GM12891 (cell line): ENCODE results near the gene MPZL2.
A peak's percentile ranks its signal among the peaks of the same experiment; 100 is the strongest.

Source experiments
- DNase-seq: peaks from one replicate; pipeline ENCODE4 v3.0.0; 2011; ENCODE audit warnings: low spot score; ENCODE audit not compliant: insufficient read length
- FAIRE-seq: peaks from 2 replicates; lab custom pipeline; 2011; peaks lifted over from hg19 to GRCh38; lab: Jason Lieb, UNC
- PAX5 ChIP-seq: IDR thresholded peaks from 2 replicates; pipeline ENCODE4 v1.6.1; 2011; ENCODE audit warnings: low read length, moderate library complexity, mild to moderate bottlenecking; ENCODE audit not compliant: insufficient read depth, severe bottlenecking
- POLR2A ChIP-seq: IDR thresholded peaks from 2 replicates; pipeline ENCODE4 v1.6.1; 2011; ENCODE audit warnings: low read depth, low read length, control low read depth
- POLR2AphosphoS5 ChIP-seq: IDR thresholded peaks from 2 replicates; pipeline ENCODE4 v1.6.1; 2011; ENCODE audit warnings: low read depth, low read length, control low read depth
- POU2F2 ChIP-seq: IDR thresholded peaks from 2 replicates; pipeline ENCODE4 v1.6.1; 2011; ENCODE audit warnings: low read depth, mild to moderate bottlenecking, control low read depth, low read length, moderate library complexity
- SPI1 ChIP-seq: IDR thresholded peaks from 2 replicates; pipeline ENCODE4 v1.6.1; 2011; ENCODE audit warnings: low read depth, low read length, control low read depth
- TAF1 ChIP-seq: IDR thresholded peaks from 2 replicates; pipeline ENCODE4 v1.6.1; 2011; ENCODE audit warnings: low read depth, low read length, control low read depth

MPZL2 gene

DNA sequence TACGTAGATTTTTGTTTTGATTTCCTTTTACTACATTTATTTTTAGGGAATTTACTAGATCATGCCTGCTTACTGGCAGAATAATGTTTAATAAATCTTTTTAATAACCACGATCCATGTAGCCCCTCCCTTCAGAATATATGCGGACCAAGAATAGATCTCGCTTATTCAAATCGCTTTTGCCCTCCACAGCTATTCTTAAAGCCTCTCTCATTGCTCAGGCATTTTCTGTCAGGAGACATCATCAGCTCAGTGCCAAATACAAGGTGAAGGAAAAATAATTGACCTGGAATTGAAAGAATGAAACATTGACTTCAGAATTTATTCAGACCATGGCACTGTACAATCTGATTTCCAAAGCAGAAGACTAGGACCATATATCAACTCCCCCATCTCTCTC, 29.3 kb downstream of the MPZL2 start:
- no peak for FAIRE-seq
- TF ChIP-seq TAF1: no peak
- no peak for TF ChIP-seq PAX5
- TF ChIP-seq SPI1: no peak
- no peak for TF ChIP-seq POLR2A
- TF ChIP-seq POLR2AphosphoS5: no peak
- TF ChIP-seq POU2F2: no peak
- DNase-seq: no peak

DNA sequence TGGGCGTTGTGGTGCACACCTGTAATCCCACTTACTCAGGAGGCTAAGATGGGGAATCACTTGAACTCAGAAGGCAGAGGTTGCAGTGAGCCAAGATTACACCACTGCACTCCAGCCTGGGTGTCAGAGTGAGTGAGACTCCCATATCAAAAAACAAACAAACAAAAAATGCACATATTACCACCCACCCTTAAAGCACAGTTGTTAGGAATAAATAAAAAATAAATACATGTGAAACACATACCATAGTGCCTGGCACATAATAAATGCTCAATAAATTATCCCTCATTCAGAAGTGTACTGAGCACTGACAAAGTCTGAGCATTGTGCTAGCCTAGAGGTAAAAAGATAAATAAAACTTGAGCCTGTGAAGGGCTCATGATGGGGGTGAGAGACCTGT, 30.2 kb downstream of the MPZL2 start:
- TF ChIP-seq TAF1 (no peak), PAX5 (no peak), POU2F2 (no peak), POLR2AphosphoS5 (no peak), SPI1 (no peak), POLR2A (no peak)
- FAIRE-seq: no peak
- DNase-seq: no peak

DNA sequence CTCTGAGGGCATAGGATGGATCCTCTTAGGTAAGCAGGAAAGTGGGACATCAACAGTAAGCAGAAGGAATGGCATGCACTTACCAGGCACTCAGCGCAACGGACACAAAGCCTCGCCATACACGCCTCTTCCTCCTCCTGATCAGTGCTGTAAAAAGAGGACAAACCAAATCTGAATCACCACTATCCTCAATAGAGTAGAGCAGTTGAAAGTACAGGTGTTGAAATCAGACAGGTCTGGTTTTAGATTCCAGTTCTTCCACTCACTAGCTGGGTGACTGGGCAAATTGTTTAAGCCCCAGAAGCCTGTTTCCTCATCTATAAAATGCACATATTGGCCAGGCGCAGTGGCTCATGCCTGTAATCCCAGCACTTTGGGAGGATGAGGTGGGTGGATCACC, 30.7 kb downstream of the MPZL2 start:
- no peak for TF ChIP-seq POU2F2
- TF ChIP-seq SPI1: no peak
- TF ChIP-seq POLR2A: no peak
- TF ChIP-seq TAF1: no peak
- no peak for TF ChIP-seq POLR2AphosphoS5
- TF ChIP-seq PAX5: no peak
- DNase-seq: no peak
- no peak for FAIRE-seq

DNA sequence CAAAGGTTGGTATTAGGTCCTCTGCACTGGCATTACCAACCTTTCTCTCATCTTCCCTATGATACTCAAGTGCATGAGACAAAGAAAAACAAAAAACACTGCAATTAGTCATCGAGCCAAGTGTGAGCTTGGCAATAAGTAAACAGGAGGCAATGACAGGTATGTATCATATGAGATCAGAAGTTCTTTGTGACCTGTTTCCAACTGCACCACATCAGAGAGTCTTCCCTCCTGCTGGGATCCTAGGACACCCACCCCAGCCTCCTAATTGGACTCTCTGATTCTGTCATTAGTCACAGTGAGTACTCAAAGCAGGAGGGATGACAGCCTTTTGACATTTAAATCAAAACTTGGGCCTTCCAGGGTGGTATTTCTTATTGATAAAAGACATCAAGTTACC, 31.4 kb downstream of the MPZL2 start:
- FAIRE-seq (no peak), DNase-seq (no peak)
- TF ChIP-seq TAF1: no peak
- TF ChIP-seq POLR2AphosphoS5: no peak
- TF ChIP-seq POLR2A: no peak
- no peak for TF ChIP-seq PAX5
- TF ChIP-seq SPI1: no peak
- TF ChIP-seq POU2F2: no peak

DNA sequence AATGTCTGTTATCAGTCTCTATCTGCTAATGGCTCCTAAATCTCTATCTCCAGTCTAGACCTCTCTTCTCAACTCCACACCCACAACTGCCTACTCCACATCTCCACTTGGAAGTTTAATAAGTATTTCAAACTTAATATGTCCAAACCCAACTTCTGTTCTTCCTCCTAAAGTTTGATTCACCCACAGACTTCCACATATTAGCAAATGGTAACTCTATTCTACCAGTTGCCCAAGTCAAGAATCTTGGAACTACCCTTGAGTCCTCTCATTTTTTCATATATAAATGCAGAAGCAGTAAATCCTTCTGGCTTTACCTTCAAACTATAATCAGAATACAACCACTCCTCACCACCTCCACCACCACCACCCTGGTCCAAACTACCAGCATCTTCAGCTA, 32.6 kb downstream of the MPZL2 start:
- DNase-seq (no peak), FAIRE-seq (no peak)
- TF ChIP-seq PAX5 (no peak), POU2F2 (no peak), SPI1 (no peak), POLR2A (no peak), TAF1 (no peak), POLR2AphosphoS5 (no peak)

DNA sequence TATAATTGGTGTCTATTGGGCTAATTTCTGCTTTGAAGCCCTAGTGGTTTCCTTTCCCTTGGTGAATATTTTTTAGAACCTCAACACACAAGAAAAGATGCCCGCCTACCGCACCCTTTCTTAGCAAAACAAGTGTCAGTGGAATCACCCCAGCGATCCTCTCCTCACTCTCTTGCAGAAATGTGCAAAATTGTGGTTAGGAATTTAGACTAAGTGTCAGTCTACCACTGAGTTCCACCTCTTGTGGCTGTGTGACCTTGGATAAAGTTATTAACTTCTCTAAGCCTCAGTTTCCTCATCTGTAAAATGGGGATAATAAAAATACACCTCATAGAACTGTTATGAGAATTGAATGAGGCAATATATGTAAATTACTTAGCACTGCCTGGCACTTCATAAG, 34.0 kb downstream of the MPZL2 start:
- DNase-seq (no peak), FAIRE-seq (no peak)
- no peak for TF ChIP-seq POLR2AphosphoS5
- no peak for TF ChIP-seq PAX5
- TF ChIP-seq TAF1: no peak
- no peak for TF ChIP-seq POU2F2
- TF ChIP-seq POLR2A: no peak
- no peak for TF ChIP-seq SPI1

DNA sequence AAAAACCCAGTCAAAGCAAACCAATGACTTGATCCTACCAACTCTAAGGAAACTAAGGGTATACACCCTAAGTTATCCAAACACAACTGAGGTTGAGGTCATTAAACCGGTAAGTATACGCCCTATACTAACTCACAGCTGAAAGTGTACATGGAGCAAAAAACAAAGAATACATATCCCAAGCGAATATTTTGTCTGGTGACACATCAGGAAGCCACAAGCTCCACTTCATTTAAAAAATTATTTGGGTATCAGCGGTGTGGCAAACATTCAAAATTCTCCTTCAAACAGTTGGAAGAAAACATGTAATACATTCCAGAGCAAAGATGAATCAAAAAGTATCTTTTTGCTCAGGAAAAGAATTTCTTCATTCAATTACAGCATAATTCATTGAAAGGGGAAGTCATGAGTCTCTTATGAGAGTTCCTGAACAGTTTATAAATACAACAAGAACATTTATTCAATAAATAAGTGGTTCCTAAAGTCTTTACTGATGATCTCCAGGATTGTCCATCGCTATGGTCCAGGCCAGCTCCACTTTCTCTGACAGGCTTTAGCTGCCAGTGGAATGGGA, 34.7 kb downstream of the MPZL2 start:
- DNase-seq (no peak), FAIRE-seq (peak; percentile 45)
- TF ChIP-seq PAX5: no peak
- peak; percentile 13; the same call in 1 of the 2 replicates for TF ChIP-seq SPI1

DNA sequence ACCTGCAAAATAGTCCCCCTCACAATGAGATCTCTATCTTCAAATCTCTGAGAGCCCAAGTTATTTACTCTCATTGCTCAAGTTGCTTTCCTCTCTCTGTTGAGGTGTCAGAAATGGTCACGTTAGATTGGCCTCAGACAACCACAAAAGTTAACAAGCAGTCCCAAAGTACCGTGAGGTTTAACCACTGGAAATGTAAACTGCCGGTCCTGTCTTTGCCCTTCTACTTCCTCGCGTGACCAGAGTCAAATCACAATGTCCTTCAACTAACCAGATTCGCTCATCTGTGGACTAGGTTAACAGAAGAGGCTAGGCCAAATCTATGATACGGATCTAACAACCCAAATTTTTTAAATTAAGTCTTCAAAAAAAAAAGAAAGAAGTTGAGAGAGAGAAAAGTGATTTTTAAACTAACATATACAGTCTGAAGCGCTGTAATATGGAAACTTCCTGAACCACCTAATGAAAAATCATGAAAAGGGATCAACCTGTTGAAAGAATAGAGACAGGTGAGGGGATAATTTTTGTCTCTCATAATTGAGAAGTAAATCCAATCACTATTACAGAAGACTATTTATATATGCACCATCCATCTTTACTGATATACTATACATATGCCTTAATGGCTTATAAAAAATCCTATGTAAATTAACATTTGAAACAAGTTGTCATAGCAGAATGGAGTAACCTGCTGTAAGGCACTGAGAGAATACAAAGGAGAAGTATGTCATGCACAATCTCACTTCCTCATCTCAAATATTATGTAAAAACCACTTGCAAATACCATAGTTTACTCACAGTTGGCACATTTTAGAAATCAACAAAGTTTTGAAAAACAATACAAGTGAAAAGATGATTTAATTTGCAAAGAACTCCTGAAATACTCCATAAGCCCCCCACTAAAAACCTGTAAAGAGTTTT, 36.0 kb downstream of the MPZL2 start:
- no peak for DNase-seq

DNA sequence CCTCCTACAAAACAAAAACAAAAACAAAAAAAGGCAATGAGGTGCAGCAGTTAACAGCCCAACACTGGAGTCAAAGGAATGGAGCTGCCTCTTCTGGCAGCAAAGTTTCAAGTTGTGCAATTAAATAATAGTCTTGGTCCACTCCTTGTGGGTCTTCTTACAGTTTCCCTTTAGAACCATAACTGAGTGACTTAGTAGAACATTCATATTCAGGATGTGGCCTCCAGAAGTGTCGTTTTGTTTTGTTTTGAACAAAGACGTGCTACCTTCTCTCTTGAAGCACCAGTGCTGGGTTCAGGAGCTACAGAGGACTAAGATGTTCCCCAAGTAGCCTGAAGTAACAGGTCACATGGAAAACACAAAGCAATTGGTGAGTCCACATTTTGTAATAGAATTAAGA, 37.3 kb downstream of the MPZL2 start:
- DNase-seq (no peak), FAIRE-seq (peak; percentile 63)
- no peak for TF ChIP-seq SPI1
- no peak for TF ChIP-seq PAX5
- TF ChIP-seq TAF1: no peak

More for the DNA sequence above, 36.0 kb downstream of the MPZL2 start:
- FAIRE-seq: peak; percentile 98
- peak; percentile 49 for TF ChIP-seq PAX5
- TF ChIP-seq POLR2A: no peak
- peak; percentile 96 for TF ChIP-seq SPI1
- no peak for TF ChIP-seq POLR2AphosphoS5
- no peak; the same call in 1 of the 2 replicates for TF ChIP-seq POU2F2
- TF ChIP-seq TAF1: no peak

DNA sequence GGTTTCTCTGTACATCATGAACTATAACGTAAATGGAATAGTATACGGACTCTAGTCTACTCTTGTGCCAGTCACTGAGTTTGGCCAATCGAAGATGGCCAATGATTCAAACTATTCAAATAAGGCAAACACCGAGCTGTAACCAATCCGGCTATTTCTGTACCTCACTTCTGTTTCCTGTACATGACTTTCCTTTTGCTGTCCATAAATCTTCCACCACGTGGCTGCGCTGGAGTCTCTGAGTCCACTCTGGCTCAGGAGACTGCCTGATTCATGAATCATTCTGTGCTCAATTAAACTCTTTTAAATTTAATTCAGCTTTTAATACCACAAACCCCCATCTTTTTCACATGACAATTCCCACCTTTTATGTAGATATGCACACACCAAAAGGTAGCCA, 37.8 kb downstream of the MPZL2 start:
- no peak for DNase-seq
- FAIRE-seq: peak; percentile 74
- TF ChIP-seq POLR2A (no peak), POU2F2 (no peak), POLR2AphosphoS5 (no peak), PAX5 (no peak), TAF1 (no peak), SPI1 (no peak)
